HTERT RPE-1 (cell line): ENCODE measurements around the gene CEP57.
"Not testable (repeated sequence)": the region's sequence is repeated elsewhere in the genome, so short reads cannot be mapped to it uniquely, and the experiment has no call there.

Source experiments
- in situ Hi-C: fragments of 300-500 bp; cut with MboI; formaldehyde crosslinking; loops from 4 replicates; pipeline ENCODE4 v1.14.3; 2020; ENCODE audit warnings: low sequenced_read_pairs

Gene CEP57

GRCh38 chr11:95853138-95853537 lies 62.8 kb downstream of the CEP57 start:
- in situ Hi-C loops: no loop called here

GRCh38 chr11:95853862-95854261 lies 63.6 kb downstream of the CEP57 start:
- in situ Hi-C loops: no loop called here

DNA sequence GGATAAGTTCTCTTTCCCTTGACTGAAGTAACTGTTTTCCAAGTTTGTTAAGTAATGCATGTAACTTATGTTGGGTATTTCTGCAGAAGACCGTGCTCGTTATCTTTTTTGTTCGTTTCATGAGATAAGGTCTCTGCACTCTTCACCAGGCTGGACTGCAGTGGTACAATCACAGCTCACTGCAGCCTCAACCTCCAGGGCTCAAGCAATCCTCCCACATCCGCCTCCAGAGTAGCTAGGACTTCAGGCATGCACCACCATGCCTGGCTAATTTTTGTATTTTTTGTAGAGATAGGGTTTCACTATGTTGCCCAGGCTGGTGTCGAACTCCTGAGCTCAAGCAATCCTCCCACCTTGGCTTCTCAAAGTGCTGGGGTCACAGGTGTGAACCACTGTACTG lies 64.1 kb downstream of the CEP57 start:
- in situ Hi-C loops: not testable (repeated sequence)

- in situ Hi-C loops: not testable (repeated sequence)
These were observed 69.7 kb downstream of the CEP57 start for GRCh38 chr11:95860024-95860423.

DNA sequence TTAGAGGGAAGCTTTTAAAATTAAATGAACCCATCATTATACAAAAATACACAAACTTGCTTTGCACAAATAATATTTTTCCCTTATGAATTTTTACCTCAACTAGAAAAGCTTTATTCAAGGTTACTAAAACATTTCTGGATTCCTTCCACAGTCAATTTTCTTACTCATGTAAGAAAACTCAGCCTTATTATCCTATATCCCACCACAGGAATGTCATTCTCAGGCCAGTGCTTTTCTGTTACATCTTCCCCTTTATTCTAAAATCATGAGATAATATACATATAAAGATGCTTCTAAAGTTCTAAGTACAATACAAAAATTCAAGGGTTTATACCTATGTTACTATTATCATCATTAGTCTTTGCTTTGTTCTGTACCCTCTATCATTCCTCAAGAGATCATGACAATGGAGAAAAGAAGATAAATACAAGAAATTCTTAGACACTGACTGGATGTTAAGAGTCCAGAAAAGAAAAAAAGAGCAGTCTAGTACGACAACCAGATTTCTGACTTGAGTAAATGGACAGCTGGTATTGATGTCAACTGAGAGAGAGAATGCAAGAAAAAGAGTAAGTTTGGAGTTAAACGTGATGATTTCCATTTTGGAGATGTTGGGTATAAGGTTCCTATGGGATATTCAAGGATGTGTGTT lies 73.3 kb downstream of the CEP57 start:
- in situ Hi-C loops: no loop called here

DNA sequence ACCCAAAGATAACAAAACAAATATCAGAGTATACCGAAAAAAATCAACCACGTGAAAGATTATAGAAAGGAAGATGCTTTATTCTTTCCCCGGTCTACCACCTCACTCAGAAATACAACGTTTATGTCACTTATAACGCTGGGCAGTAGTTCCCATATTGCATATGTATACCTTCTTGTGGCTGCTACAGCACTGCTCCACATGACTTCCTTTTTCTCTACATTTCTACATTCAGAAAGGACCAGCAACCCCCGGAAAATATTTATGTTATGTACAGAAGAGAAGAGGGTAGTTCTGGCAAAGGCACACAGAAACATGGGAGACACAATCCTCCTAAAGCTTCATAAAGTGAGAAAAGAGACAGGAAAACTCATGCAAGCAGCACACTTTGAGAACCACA lies 76.8 kb downstream of the CEP57 start:
- in situ Hi-C loops: no loop called here

GRCh38 chr11:95870877-95871276 lies 80.6 kb downstream of the CEP57 start:
- in situ Hi-C loops: not testable (repeated sequence)

DNA sequence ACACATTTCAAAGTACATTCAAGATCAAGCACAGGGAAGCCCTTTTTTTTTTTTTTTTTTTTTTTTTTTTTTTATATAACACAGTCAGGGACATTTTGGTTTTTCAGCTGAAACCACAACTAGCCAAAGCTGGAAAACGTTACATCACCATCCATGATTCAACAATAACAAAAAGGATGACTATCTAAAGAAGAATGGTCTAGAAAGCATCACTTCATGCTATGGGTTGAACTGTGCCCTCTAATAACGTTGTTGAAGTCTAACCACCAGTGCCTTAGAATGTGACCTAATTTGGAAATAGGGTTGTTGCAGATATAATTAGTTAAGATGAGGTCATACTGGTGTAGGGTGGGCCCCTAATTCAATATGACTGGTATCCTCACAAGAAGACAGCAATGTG lies 87.0 kb downstream of the CEP57 start:
- in situ Hi-C loops: no loop called here
